Activated CD4-positive, alpha-beta T cell treated with anti-CD3 and anti-CD28 coated beads, Interleukin-2, amount 50 U/mL, for 24 hours (primary cell): ENCODE data around the gene CCDC33.

Source experiments
- DNase-seq, 2 donors: peaks; one replicate each; pipeline ENCODE4 v3.0.0-alpha.2; 2020; ENCODE audit warnings: low read depth in 1 of 2, low spot score in 1 of 2

CCDC33 gene

DNA sequence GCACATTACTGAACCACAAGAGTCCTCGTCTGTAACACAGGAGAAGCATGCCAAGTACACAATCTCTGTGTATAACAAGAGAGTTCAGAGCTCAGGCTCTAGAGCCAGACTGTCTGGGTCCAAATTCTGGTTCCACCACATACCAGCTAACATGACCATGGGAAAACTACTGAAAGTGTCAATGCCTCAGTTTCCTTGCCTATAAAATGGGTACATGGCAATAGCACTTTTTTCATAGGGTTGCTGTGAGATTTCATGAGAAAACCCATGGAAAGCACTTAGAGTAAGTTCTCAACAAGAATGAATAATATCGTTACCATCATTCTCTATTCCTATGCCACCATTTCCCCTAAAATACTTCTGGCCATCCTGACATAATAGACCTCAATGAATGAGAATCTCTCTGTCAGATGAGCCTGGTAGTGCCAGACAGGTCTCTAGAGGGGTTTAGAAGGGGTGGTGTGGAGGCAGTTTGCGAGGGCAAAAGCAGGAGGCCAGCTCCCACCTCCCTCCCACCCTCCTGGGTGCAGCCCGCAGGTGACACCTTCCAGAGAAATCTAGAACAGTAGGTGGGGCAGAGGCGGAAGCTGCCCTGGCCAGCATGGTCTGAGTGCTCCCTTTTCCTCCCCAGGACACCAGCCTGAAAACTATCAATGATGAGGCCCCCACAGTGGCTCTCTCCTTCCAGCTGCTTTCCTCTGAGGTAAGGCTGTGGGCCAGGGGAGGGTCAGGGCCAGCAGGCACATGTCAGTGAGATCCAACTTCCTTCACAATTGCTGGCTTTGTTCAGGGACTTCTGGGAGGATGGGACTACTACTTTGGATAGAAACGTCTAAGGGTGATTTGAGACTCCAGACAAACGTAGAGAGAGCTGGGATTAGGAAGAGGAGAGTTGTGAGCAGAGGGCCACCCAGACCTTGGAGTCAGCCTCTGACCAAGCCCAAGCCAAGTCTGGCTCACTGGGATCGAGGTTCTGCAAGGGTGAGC is 45.3 kb downstream of the CCDC33 start:
- no peak for DNase-seq

GRCh38 chr15:74283368-74283767 is 47.2 kb downstream of the CCDC33 start:
- DNase-seq = no peak

GRCh38 chr15:74289671-74290070 is 53.5 kb downstream of the CCDC33 start:
- no peak for DNase-seq

GRCh38 chr15:74290645-74291044 is 54.5 kb downstream of the CCDC33 start:
- DNase-seq = no peak

DNA sequence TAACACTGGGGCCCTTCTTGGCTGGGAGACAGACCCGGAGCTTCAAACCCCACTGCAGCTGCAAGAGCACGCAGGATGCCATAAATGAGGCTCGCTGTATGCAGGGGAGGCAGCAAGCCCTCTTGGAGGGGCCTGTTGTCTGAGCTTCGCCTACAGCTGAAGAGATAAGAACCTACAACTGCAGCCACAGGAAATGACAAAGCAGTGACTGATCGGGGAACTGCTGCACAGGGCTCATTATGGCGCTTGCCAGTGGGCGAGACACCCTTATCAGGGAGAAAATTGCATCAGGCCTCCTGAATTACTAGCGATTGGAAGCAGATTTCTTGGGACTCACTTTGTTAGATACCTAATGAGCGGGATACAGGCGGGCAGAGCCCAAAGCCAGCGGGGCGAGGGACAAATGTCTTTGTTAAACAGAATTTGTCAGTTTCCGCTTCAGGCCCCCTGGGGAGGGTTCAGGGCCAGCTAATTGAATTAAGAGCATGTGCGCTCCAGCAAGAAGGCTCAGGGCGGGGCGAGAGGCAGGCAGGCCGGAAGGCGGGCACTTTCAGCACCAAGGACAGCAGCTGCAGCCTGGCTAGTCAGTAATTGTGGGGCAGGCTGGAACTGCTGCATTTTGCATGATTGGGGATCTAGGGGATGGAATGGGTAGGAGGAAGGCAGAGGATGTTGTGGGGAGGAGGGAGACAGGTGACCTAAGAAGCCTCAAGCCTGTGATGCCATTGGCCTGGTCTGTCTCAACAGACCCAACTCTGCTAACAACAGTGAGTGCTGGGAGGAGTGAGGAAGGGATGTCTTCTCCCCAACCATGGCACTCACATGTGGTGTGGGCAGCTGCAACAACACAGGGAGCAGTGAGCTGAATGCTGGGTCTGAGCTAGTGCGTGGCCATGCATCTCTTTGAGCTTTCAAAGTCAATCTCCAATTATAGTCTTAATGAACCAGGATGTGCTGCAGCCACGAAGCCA is 55.3 kb downstream of the CCDC33 start:
- peak; percentile 44 to 52 for DNase-seq

GRCh38 chr15:74293021-74293810 is 57.1 kb downstream of the CCDC33 start:
- no peak for DNase-seq

- DNase-seq = no peak
Observed at GRCh38 chr15:74294010-74294409, 57.9 kb downstream of the CCDC33 start.

GRCh38 chr15:74295800-74296199 is 59.7 kb downstream of the CCDC33 start:
- no peak for DNase-seq

GRCh38 chr15:74297887-74298286 is 61.8 kb downstream of the CCDC33 start:
- DNase-seq = no peak

- no peak for DNase-seq
Observed at GRCh38 chr15:74300057-74300795, 64.1 kb downstream of the CCDC33 start.

DNA sequence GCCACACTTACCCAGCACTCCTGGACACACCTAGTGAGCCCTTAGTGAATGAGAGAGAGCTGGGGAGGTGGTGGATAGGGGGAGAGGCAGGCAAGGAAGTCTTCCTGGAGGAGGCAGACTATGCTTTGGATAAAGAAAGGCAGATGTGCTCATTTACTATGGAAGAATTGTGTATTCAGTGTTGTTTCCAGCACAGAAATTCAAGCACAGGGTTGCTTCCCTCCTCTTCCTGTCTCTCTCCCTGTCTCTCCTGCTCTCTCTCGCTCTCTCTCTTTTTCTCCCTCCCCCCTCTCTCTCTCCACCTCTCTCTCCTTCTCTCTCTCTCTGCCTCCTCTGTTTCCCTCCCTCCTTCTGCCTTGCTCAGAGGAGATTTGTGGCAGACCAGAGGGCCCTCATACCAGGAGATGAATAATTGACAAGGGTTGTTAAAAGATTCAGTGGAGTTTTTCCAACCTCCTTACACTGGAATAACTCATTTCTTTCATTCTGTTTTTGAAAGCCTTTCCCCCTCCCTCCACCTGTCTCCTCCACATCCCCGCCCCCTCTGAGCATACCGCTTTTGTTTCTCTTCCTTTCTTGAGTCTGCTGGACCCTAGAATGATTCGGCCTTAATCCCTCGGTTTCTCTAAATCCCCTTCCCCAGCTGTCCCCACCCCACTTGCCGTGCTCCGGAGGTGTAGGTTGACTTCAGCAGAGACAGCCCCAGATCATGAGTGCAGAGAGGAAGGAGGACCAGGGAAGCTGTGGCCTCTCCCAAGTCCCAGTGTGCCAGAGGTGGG is 65.6 kb downstream of the CCDC33 start:
- DNase-seq = no peak

- DNase-seq = peak in 1 of 2 donors; percentile 21
Observed at GRCh38 chr15:74302821-74303359, 66.8 kb downstream of the CCDC33 start.

GRCh38 chr15:74303741-74304309 is 67.7 kb downstream of the CCDC33 start:
- DNase-seq = no peak

- no peak for DNase-seq
Observed at GRCh38 chr15:74304431-74304830, 68.3 kb downstream of the CCDC33 start.

DNA sequence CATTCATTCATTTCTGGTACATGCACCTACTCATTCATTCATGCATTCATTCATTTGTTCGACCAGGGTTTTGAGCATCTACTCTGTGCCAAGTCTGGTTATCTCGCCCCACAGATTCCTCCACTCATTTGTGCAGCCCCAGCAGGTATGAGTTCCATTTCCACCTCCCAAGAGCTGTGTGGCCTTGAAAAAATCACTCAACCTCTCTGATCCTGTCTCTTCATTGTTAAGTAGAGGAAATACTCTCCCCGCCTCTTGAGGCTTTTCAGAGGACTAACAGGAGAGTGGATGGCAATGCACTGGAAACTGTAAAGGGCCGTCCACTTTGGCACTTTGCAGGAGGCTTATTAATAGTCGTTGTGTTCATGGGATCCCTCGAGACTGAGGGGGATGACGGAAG is 69.6 kb downstream of the CCDC33 start:
- DNase-seq = no peak

DNA sequence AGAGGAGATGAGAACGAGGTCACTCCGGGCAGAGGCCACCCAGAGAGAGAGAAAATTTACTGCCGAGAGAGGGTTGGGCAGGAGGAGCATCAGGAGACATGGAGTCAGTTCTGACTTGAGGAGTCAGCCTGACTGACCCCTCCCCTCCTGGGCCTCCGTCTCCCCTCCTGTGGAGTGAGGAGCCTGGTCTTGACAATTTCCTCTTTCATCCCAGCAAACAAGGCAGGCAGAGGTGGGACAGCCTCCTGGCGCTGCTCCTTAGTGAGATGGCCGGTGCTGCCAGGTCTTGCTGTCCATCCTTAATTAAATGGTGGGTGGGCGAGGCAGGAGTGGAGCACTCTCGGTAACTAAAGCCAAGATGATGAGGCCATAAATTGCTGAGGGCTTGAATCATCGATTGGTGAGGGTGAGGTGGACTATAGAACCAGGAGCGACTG is 70.7 kb downstream of the CCDC33 start:
- no peak for DNase-seq

DNA sequence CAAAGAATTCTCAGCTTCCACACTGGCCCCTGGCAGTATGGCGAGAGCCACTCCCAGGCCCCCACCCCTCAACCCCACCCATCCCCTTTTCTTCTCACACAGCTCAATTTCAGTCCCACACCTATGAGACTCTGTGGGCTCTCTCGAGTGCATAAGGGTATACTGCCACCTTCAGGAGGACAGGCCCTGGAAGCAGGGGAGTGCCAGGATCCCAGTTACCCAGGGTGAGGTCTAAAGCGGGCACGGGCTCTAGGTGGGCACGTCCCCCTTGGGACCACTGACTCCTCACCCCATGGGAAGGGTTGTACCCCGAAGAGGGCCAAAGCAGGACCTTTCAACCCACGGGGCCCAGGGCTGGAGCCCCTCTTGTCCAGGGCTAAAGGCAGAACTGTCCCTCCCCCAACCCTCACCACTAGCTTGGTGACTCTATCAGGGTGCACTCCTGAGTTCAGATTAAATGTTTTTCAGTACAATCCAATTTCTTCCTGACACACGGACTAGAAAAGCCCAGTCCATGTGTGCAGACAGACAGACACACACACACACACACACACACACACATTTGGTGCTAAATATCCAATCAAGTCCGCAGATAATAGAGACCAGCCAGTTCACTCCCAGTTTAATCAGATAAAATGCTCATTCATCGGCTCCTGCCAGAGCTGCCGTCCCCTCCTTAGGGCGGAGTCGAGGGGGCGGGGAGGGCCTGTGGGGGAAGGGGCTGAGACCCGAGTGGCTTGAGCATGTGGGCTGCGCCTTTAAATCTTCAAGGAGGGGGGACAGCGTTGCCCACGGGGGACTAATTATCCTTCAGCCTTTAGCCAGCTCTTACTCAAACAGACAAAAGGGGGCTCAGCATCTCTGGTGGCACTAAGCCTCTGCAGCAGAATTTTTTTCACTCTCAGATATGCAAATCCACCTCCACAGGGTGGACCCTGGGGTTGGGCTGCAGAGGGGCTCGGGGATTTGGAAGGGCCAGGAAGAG is 72.0 kb downstream of the CCDC33 start:
- DNase-seq = no peak
